Measurements from ENCODE around the gene RNASEL.

RNASEL gene

GRCh38 chr1:182602935-182603645 is 14.0 kb upstream of the RNASEL start:
- H3K36me3 ChIP-seq (ENCODE audit: control insufficient read depth, insufficient read depth, low read length): peaks cover 2% of the 10 kb centered on the region
- H3K4me1 ChIP-seq (ENCODE audit: control insufficient read depth, insufficient read depth, low read length): peaks cover 5% of the 10 kb centered on the region
- no peak overlapping the region for H3K9ac ChIP-seq (ENCODE audit: low read length)
- H3K27ac ChIP-seq (ENCODE audit: low read depth, low read length): peak overlapping the region; percentile 46
- peak overlapping the region; percentile 80 for H3K4me3 ChIP-seq (ENCODE audit: low read length)
- H3K27me3 ChIP-seq (ENCODE audit: control insufficient read depth, insufficient read depth, low read length): no peaks in the 10 kb centered on the region

GRCh38 chr1:182601913-182602312 is 12.9 kb upstream of the RNASEL start:
- Histone ChIP-seq H3K4me3 (ENCODE audit: low read length) (no peak overlapping the region), H3K9ac (ENCODE audit: low read length) (no peak overlapping the region), H3K36me3 (ENCODE audit: control insufficient read depth, insufficient read depth, low read length) (peaks cover 2% of the 10 kb centered on the region), H3K4me1 (ENCODE audit: control insufficient read depth, insufficient read depth, low read length) (peaks cover 5% of the 10 kb centered on the region), H3K27ac (ENCODE audit: low read depth, low read length) (peak overlapping the region; percentile 3), H3K27me3 (ENCODE audit: control insufficient read depth, insufficient read depth, low read length) (no peaks in the 10 kb centered on the region)

- peaks cover 2% of the 10 kb centered on the region for H3K36me3 ChIP-seq (ENCODE audit: control insufficient read depth, insufficient read depth, low read length)
- H3K27me3 ChIP-seq (ENCODE audit: control insufficient read depth, insufficient read depth, low read length): no peaks in the 10 kb centered on the region
- H3K9ac ChIP-seq (ENCODE audit: low read length): no peak overlapping the region
- H3K4me3 ChIP-seq (ENCODE audit: low read length): peak overlapping the region; percentile 9
- peaks cover 5% of the 10 kb centered on the region for H3K4me1 ChIP-seq (ENCODE audit: control insufficient read depth, insufficient read depth, low read length)
- peak overlapping the region; percentile 3 for H3K27ac ChIP-seq (ENCODE audit: low read depth, low read length)
These were observed 12.3 kb upstream of the RNASEL start for GRCh38 chr1:182601416-182601786.

DNA sequence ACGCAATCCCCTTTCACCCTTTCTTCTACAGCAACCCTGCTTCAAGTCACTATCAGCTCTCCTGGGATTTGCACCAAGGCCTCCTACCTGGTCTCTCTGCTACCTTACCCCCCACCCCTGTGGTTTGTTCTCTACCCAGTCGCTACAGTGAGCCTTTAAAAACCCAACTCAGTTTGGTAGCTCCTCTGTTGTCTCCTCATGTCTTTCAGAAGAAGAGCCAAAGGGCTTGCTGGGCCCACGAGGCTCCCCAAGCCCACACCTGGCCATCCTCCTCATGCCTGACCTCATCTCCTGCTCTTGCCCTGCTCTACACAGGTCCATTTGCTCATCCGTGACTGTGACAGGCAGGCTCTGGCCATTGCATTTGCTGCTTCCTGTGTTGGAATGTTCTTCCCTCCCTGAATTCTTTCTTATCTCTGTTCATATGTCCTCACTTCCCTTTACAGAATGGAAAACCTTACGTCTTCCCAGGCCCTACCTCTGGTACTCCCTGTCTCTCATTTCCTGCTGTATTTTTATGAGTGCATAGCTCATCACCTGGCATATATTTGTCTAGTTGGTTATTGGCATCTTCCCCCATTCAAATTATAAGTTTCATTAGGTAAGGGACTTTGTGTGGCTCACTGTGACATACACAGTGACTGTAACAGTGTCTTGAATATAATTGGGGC is 11.8 kb upstream of the RNASEL start:
- H3K4me3 ChIP-seq (ENCODE audit: low read length): no peak overlapping the region
- H3K27me3 ChIP-seq (ENCODE audit: control insufficient read depth, insufficient read depth, low read length): no peaks in the 10 kb centered on the region
- H3K4me1 ChIP-seq (ENCODE audit: control insufficient read depth, insufficient read depth, low read length): peaks cover 5% of the 10 kb centered on the region
- H3K9ac ChIP-seq (ENCODE audit: low read length): no peak overlapping the region
- H3K36me3 ChIP-seq (ENCODE audit: control insufficient read depth, insufficient read depth, low read length): peaks cover 2% of the 10 kb centered on the region
- H3K27ac ChIP-seq (ENCODE audit: low read depth, low read length): no peak overlapping the region

DNA sequence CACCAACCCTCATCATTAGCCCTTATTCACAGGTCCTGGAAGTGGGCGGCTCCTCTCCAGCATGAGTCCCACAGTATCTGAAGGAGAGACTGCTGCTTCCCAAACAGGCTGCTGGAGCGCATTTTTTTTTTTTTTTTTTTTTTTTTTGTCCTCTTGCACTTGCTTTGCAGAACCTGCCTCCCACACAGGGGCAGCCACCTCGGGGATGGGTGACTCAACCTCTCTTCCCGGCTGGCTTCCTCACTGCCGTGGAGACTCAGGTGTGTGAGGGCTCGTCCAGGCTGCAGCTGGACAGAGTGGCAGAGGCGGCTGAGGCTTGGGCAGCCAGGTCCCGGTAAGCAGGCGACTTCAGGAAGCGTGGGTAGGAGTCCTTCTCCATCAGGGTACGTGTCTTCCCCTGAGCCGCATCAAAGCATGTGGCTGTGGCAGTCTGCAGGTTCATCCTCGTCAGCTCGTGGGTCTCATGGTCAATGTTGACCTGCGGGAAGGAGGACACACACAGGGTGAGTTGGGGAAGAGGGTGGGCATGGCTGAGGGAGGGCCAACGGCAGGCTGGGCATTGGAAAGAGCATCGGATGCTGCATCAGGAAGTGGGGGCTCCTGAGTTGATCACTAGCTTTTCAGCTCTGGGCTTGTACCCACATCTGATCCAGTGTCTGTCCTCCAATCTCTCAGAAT is 11.1 kb upstream of the RNASEL start:
- no peaks in the 10 kb centered on the region for H3K27me3 ChIP-seq (ENCODE audit: control insufficient read depth, insufficient read depth, low read length)
- H3K4me1 ChIP-seq (ENCODE audit: control insufficient read depth, insufficient read depth, low read length): peaks cover 5% of the 10 kb centered on the region
- H3K27ac ChIP-seq (ENCODE audit: low read depth, low read length): no peak overlapping the region
- no peak overlapping the region for H3K9ac ChIP-seq (ENCODE audit: low read length)
- H3K4me3 ChIP-seq (ENCODE audit: low read length): no peak overlapping the region
- peaks cover 2% of the 10 kb centered on the region for H3K36me3 ChIP-seq (ENCODE audit: control insufficient read depth, insufficient read depth, low read length)

DNA sequence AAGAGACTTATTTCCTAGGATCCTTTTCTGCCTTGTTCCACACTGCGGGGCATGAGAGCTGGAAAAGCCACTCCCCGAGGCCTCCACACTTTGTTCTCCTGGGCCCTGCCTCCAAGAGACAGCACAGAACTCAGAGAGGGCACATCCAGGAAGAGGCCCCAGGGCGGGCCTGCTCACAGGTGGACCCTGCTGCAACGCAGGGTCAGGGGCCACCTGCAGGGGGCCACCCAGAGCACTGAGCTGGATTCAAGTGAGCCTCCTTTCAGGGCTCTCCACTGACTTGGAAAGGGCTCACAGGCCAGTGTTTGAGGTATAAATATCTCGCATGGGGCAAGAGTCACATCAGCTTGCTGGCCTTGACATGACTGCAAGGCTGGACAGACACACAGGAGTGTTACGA is 10.3 kb upstream of the RNASEL start:
- Histone ChIP-seq H3K4me3 (ENCODE audit: low read length) (no peak overlapping the region), H3K27me3 (ENCODE audit: control insufficient read depth, insufficient read depth, low read length) (no peaks in the 10 kb centered on the region), H3K36me3 (ENCODE audit: control insufficient read depth, insufficient read depth, low read length) (peaks cover 2% of the 10 kb centered on the region), H3K4me1 (ENCODE audit: control insufficient read depth, insufficient read depth, low read length) (no peaks in the 10 kb centered on the region), H3K9ac (ENCODE audit: low read length) (no peak overlapping the region), H3K27ac (ENCODE audit: low read depth, low read length) (no peak overlapping the region)

DNA sequence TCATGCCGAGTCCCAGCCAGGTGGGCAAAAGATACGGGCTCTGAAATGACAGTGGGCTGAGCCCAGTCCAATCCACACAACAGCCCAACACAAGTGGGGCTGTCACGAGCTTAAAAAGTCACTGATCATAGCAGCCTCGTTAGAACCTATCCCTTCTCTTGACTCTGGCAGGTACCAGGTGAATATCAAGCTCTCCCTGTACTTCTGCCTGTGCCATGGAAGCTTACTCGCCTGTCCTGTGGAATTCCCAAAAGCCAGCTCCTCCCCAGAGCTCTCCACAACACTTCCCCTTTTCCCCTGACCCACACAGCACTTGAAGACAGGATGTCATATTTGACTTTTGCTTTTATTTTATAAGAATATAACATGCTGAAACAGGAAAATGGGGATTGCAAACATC is 9.2 kb upstream of the RNASEL start:
- peaks cover 2% of the 10 kb centered on the region for H3K36me3 ChIP-seq (ENCODE audit: control insufficient read depth, insufficient read depth, low read length)
- no peaks in the 10 kb centered on the region for H3K4me1 ChIP-seq (ENCODE audit: control insufficient read depth, insufficient read depth, low read length)
- no peak overlapping the region for H3K4me3 ChIP-seq (ENCODE audit: low read length)
- H3K27me3 ChIP-seq (ENCODE audit: control insufficient read depth, insufficient read depth, low read length): no peaks in the 10 kb centered on the region
- no peak overlapping the region for H3K27ac ChIP-seq (ENCODE audit: low read depth, low read length)
- no peak overlapping the region for H3K9ac ChIP-seq (ENCODE audit: low read length)

DNA sequence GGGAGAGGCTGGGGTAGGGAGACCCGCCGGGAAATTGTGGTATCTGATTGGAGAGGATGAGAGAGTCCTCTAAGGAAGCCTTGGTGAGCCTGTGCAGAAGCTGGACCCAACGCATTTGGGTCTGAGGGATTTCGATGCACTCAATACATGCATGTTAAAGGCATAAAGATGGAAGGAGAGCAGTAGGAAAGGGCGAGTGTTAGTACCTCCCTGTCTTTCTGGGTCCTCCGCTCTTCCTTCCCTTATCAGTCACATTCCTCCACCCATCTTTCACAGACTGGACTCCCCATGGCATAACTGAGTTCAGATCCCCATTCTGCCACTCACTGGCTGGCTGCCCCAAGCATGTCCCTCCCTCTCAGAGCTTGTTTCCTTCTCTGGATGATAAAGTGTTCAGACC is 7.9 kb upstream of the RNASEL start:
- H3K4me1 ChIP-seq (ENCODE audit: control insufficient read depth, insufficient read depth, low read length): no peaks in the 10 kb centered on the region

DNA sequence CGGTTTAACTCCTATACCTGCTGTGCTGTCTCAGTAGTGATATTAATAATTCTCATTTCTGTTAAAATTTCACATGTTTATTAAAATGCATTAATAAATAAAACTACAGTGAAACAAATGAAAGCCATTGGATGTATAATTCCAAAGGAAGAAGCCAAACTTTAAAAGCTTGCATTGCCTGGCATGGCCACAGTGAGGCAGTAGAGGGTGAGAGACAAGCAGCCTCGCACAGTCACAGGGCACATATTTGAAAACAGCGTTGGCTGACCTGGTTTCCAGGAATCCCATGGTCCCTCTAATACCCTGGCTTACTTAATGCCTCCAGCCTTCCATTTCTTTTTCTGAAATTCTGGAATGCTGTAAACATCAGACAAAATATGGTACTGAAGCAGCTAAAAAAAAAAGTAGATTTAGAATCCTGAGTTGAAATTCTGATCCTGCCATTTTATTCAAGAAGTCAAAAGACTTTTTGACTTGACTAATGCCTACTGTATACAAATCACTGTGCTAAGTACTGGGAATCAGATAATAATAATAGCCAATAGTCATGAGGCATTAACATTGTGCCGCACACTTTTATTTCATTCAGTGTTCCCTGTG is 6.7 kb upstream of the RNASEL start:
- H3K4me1 ChIP-seq (ENCODE audit: control insufficient read depth, insufficient read depth, low read length): no peaks in the 10 kb centered on the region
- no peaks in the 10 kb centered on the region for H3K36me3 ChIP-seq (ENCODE audit: control insufficient read depth, insufficient read depth, low read length)
- no peak overlapping the region for H3K27ac ChIP-seq (ENCODE audit: low read depth, low read length)
- no peak overlapping the region for H3K4me3 ChIP-seq (ENCODE audit: low read length)
- no peak overlapping the region for H3K9ac ChIP-seq (ENCODE audit: low read length)
- H3K27me3 ChIP-seq (ENCODE audit: control insufficient read depth, insufficient read depth, low read length): peaks cover 2% of the 10 kb centered on the region

More for the DNA sequence above, 7.9 kb upstream of the RNASEL start:
- no peak overlapping the region for H3K27ac ChIP-seq (ENCODE audit: low read depth, low read length)
- no peak overlapping the region for H3K9ac ChIP-seq (ENCODE audit: low read length)
- H3K4me3 ChIP-seq (ENCODE audit: low read length): no peak overlapping the region
- peaks cover 2% of the 10 kb centered on the region for H3K36me3 ChIP-seq (ENCODE audit: control insufficient read depth, insufficient read depth, low read length)
- peaks cover 1% of the 10 kb centered on the region for H3K27me3 ChIP-seq (ENCODE audit: control insufficient read depth, insufficient read depth, low read length)

DNA sequence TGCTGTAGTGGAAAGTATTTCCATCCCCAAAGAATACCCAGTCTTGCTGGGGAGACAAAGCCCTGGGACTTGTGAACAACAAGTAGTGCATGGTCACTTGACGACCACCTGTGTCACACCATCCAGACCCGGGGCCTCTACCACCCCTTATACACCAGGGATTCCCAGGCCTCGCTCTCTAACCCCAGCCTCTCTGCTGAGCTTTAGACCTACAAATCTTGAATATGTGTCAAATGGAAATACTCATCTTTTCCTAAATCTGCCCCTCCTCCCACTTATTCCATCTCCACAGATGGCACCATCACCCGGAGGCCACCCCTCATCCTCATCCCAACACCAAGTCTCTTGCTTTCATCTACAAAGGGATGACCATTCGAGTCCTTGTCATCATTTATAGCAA is 875 bp upstream of the RNASEL start:
- Histone ChIP-seq H3K9ac (ENCODE audit: low read length) (no peak overlapping the region), H3K27ac (ENCODE audit: low read depth, low read length) (no peak overlapping the region), H3K27me3 (ENCODE audit: control insufficient read depth, insufficient read depth, low read length) (peaks cover 2% of the 10 kb centered on the region), H3K4me1 (ENCODE audit: control insufficient read depth, insufficient read depth, low read length) (peaks cover 2% of the 10 kb centered on the region), H3K4me3 (ENCODE audit: low read length) (no peak overlapping the region), H3K36me3 (ENCODE audit: control insufficient read depth, insufficient read depth, low read length) (no peaks in the 10 kb centered on the region)

- no peaks in the 10 kb centered on the region for H3K36me3 ChIP-seq (ENCODE audit: control insufficient read depth, insufficient read depth, low read length)
- peaks cover 2% of the 10 kb centered on the region for H3K4me1 ChIP-seq (ENCODE audit: control insufficient read depth, insufficient read depth, low read length)
- H3K4me3 ChIP-seq (ENCODE audit: low read length): peak overlapping the region; percentile 91
- peak overlapping the region; percentile 94 for H3K9ac ChIP-seq (ENCODE audit: low read length)
- H3K27ac ChIP-seq (ENCODE audit: low read depth, low read length): peak overlapping the region; percentile 92
- H3K27me3 ChIP-seq (ENCODE audit: control insufficient read depth, insufficient read depth, low read length): peaks cover 2% of the 10 kb centered on the region
These were observed 464 bp upstream of the RNASEL start for GRCh38 chr1:182589520-182589919.

DNA sequence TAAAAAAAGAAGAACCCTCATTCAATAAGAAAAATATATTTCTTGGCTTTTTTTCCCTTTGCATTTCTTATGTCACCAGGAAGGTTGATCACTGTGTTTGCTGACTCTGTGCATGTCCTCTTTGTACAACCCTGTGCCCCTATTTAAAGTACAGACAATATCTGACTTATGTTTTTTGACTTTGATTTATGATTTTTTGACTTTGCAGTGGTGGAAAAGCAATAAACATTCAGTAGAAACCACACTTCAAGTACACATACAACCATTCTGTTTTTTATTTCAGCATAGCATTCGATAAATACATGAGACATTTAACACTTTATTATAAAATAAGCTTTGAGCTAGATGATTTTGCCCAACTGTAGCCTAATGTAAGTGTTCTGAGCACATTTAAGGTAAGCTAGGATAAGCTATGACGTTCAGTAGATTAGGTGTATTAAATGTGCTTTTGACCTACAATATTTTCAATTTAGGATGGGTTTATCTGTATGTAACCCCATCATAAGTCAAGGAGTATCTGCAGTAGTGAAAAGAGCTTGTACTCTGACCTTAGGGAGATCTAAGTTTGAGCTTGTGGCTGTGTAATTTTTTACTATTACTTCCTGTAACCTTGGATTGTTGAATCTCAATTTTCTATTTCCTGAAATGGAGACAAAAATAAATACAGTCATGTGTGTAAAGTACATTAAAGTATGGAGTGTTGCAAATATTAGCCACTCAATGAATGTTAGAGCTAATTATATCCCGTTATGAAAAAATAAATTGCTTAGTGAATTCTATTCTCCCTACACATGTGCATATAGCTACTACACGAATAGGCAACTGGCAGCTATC is 1.2 kb downstream of the RNASEL start:
- Histone ChIP-seq H3K4me3 (ENCODE audit: low read length) (peak overlapping the region; percentile 91), H3K9ac (ENCODE audit: low read length) (no peak overlapping the region), H3K27me3 (ENCODE audit: control insufficient read depth, insufficient read depth, low read length) (peaks cover 2% of the 10 kb centered on the region), H3K36me3 (ENCODE audit: control insufficient read depth, insufficient read depth, low read length) (no peaks in the 10 kb centered on the region), H3K4me1 (ENCODE audit: control insufficient read depth, insufficient read depth, low read length) (peaks cover 2% of the 10 kb centered on the region), H3K27ac (ENCODE audit: low read depth, low read length) (peak overlapping the region; percentile 92)
